GM19463 (cell line): ENCODE data around the gene VPS18.

ENCODE experiments used
- ATAC-seq: cut with Tn5 transposase; IDR thresholded peaks from one replicate; pipeline ENCODE4 v1.9.1; 2021; ENCODE audit warnings: mild to moderate bottlenecking, moderate library complexity; ENCODE audit not compliant: unreplicated experiment

Gene VPS18

DNA sequence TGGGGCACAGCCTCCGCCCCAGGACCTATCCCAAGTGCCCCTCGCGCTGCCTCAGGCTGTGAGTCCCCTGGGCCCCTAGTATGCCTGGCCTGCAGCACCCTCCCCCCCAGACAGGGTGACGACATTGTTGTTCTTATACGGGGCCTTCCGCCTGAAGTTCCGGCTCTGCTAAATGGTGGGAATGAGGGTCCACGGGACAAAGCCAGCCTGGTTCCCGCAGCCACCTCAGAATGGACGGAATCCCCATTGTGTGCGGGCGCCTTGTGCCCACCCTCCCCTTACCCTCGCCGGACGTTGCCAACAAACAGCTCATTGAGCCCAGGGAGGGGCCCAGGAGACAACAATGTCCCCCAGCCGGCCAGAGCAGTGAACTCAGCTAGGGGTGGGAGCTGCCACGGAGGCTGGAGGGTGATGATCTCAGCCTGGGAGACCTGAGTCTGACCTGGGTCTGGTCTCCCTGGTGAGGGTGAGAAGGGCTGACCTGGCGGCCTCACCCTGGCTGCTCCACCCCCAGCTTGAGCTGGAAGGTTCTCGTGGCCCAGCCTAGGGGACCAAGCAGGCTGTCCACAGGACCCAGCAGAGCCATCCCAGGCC, 24.6 kb downstream of the VPS18 start:
- ATAC-seq, result no peak

DNA sequence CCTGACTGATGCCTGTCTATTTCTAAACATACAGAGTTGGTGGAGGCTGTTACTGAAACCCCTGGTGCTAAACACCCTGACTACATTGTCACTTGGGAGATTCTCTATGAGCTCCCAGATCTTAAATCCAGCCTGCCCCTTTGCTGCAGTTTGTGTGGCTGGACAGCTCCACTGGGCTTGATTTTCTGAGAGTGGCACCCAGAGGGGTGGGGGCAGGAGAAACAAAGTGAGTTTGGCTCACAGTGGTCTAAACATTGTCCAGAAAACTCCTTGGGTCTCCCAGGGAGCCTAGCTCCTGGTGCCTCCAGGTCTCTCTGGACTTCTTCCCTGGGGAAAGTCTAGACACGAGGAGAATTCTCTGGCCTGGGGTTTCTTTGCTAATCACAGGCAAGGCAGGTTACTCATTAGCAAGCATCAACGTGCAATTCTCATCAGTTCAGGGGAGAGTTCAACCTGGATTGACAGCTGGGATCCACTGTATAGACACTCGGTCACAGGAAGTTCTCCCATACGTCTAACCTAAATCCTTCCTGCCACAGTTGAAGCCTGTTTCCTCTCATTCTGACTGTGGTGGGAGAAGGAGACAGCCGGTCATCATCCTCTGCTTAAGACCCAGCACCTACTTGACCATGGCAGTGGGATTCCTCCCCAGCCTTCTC, 27.8 kb downstream of the VPS18 start:
- no peak for ATAC-seq

DNA sequence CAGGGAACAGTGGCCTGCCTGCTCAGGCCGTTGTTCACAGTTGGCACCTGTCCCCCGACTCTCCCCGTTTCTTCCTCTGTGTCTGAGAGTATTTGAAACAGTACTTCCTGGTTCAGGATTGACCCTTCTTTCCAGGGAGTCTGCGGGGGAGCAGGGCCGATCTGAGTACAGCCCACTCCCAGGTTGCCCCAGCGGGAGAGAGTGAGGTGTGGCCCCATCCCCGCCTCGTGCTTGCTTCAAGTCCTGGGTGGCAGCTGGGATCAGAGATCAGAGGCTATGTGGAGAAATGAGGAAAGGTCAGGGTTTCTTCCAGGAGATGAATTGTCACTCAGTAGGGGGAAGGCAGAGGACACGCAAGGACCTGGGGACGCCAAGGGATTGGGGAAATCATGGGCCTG, 28.4 kb downstream of the VPS18 start:
- ATAC-seq, result no peak

DNA sequence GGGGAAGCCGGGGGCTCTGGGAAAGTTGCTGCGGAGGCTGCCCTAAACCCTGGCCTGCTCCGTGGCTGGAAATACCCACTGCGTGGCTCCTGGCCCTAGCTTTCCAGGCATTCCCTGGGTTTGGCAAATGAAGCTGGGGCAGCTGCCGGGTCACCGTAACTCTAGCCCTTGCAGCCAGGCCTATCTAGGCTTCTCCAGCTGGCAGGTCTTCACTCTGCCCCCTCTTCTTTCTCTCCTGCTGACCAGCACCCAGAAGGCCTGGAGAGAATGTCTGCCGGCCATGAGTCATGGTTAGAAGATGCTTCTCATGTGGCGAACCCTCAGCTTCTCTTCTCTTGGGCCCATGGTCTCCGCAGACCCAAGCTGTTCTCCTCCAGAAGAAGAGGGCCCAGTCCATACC, 29.3 kb downstream of the VPS18 start:
- ATAC-seq, result no peak

DNA sequence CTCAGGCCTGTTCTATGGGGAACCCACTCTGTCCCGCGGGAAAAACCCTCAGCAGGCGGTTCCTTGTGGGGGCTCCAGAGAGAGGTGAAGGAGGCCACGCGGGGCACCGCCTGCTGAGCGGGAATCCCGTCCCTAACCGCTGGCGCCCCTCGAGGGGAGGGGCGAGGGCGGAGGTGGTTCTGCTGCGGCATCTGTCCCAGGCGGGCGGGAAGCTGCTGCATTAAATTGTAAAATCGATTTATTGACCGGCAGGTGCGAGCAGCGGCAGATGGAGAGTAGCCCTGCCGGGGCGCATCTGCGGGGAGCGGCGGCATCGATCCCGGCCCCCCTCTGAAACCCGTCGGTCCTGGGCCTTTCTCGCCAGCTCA, 31.2 kb downstream of the VPS18 start:
- no peak for ATAC-seq

DNA sequence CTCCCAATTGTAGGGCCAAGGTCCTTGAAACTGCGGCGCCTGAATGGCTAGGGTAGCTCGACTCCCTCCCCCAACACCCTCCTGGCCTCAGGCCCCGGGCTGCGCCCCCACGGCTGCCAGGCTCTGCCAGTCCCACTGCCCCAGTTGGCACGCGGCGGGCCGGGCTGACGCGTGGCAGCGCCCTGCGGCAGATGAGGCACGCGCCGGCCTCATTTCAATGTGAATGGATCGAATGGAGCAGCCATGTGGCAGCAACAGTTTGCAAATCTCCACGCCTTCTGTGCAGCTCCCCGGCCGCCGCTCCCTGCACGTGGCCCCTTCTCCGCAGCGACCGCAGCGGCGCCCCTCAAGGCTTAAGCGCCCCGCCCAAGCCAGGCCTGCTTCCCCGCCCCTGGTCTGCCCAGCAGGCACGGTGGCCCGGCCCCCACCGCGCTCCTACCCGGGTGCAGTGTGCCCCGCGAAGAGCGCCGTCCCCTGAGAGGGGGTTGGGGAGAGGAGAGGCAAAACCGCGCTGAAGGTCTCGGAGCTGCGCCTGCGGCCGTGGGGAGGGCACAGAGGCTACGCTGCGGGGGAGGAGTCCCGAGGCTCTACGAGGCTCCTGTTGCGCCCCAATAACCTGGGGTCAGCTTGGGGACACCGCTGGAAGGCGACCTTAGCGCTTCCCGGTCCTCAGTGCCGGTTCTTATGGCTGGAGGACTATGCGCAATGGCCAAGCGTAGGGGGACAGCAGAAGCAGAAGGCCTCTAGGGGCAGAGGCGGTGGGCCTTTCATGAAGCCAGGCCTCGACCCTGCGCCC, 31.8 kb downstream of the VPS18 start:
- ATAC-seq, result no peak

DNA sequence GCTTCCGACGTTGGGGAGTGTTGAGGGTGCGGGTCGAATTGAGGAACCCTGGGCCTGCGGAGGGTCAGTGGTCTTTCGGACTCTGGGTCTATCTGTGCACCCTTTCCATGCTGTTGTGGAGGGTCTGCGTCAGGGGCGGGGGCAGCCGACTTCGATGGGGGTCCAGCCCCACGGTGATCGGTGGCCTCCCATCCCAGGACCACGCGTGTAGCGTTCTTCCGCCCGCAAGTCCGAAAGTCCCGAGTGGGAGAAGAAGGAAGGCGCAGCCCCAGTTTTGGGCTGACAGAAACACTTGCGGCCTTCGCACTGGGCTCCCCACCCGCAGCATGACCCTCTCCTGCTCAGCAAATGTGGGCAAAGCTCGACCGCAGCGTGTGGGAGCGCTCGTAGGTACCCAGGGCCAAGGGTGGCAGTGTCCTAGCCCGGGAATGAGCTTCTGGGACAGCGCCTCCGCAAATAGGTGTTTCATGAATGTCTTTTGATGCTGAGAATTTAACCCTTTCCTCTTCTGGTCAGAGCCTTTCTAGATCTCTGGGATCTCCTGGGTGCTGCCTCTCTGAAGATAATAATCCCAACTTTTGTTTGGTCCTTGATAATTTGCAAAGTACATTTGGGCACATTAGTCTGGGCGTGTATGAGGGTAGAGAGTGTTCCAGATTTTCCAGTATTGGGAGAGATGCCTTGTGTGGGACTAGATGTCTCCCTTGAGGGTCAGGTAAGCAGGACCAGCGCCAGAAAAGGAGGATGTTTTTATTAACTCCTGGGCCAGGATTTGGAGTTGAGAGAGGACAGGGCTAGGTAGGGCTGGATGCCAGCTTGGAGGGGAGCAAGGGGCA, 32.6 kb downstream of the VPS18 start:
- ATAC-seq, result no peak

DNA sequence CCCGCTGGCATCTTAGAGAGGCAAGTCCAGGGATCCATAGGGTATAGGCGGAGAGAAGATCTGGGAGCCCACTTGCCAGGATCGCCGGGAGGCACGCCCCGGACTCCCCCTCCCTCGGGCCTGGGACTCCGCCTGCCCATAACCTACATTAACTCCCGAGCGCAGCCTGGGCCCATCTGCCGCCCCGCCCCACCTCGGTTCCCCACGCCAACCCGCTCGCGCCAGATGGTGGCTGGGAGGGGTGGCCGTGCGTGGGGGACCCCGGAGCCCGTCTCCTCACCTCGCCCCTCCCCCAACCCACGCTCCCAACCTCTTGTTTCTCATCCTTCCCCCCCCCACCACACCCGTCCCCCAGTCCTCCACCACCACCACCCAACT, 33.2 kb downstream of the VPS18 start:
- ATAC-seq, result no peak

DNA sequence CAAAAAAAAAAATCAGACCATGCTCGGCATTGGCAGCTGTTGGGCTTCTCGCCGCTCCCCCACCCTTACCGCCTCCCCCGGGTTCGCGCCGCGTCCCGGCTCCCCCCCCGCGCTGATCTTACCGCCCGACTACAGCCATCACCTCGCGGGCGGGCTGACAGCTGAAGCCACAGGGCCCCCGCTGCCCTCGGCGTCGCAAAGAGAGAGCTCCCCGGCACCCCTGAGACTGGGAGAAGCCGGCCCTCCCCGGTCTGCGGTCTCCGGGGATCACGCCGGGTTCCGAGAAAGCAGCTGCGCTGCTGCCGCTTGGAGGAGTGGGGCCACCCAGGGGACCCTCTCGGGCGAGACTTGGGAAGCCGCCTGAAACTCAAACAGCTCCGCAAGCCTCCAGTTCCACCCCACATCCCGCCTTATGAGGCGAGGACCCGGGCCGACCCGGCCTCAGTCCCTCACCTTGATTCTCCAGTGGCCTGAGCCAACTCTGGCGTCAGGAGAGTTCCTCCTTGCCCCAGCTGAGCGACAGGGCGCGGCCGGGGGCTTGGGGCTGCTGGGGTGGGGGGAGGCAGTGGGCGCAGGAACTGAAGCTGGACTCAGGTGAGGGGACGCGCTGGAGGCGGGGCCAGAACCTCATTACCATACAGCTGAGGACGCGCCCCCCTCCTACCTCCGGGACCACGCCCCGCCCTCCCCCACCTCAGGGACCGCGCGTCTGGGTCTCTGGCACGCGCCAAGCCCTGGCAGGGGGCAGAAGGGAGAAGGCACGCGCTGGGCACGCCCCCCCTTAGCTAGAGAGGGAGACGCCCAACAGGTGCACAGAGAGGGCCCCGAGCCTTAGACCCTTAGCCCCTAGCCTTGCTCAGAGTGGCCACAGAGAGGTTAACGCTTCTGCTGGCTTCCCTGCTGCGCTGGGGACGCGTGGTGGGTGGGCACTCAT, 33.9 kb downstream of the VPS18 start:
- ATAC-seq, result no peak

DNA sequence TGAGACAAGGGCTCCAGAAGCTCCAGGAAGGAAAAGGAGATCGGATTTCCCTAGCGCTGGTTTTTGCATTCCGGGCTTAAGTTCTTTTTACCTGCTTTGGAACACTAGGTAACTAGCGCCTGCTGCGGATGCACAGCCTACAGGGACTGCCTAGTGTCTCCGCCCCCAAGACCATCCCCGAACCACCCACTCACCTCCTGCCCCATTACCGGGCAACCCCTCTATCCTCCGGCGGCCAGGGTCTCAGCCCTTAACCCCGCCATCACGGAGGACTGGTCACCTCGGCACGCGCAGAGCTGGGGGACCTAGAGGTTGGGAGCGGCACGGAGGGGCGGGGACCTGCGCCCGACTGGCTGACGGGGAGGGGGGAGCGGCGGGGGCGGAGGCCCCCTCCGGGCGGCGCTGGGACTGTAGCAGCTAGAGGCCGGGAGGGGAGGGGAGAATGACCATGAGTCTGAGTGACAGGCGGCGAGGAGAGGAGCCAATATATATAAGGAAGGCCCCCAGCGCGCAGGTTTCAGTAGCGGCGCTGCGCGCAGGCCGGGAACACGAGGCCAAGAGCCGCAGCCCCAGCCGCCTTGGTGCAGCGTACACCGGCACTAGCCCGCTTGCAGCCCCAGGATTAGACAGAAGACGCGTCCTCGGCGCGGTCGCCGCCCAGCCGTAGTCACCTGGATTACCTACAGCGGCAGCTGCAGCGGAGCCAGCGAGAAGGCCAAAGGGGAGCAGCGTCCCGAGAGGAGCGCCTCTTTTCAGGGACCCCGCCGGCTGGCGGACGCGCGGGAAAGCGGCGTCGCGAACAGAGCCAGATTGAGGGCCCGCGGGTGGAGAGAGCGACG, 34.8 kb downstream of the VPS18 start, which contains the start of gene DLL4:
Gene DLL4, plus strand, starts transcription at position 520 of the 839 bp plus-strand sequence. CDS start 329 bp downstream, outside the sequence.
- ATAC-seq, result no peak

DNA sequence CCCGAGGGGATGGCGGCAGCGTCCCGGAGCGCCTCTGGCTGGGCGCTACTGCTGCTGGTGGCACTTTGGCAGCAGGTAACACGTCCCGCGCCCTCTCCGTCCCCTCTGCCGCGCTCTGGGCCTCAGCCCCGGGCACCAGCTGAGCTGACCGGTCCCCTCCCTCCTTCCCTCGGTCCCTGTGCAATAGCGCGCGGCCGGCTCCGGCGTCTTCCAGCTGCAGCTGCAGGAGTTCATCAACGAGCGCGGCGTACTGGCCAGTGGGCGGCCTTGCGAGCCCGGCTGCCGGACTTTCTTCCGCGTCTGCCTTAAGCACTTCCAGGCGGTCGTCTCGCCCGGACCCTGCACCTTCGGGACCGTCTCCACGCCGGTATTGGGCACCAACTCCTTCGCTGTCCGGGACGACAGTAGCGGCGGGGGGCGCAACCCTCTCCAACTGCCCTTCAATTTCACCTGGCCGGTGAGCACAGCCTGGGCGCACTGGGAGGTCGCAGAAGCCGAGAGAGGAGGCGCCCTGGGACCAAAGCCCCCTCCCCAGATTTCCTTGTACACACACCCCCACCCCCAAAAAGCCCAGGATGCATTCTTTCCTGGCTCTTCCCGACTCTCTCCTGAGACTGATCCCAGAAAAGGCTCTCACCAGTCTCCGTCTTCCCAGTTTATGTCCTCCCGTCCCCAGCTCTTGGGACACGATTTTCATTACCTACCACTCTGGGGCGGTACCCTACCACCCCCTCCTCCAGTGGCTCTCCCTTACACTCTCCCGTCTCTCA, 35.6 kb downstream of the VPS18 start:
- no peak for ATAC-seq

DNA sequence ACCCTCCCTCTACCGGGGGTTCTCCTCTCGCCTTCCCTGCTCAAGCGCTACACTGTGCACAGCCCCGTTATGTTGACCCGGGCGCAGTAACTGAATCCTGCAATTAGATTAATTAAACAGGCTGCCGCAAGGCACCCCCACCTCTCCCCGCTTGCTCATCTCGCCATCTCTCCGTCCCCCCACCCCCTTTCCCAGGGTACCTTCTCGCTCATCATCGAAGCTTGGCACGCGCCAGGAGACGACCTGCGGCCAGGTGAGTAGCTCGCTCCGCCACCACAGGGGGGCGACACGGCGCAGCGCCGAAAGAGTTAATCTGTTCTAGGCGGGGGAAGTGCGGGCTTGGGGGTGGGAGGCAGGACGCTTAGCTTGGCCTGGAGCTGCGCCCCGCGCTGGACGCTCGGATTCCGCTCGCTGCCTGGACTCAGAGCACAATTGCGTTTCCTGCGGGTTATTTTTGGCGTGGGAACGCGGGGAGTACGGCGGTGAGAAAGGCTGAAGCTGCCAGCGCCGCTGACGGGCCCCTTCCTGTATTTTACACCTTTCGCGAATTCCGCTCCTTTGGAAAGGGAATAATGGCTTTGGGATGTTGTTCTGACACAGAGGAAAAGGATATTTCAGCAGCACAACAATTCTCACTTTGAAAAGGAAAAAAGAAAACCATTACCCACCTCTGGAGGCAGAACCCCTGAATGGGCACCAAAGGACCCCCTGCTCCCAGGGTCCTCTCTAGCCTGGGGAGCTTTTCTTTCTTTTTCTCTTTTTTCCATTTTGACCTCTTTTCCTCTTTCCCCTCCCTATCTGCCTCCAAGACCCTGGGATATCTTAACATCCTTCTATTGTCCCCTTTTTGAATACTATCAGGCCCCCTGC, 36.4 kb downstream of the VPS18 start:
- no peak for ATAC-seq

DNA sequence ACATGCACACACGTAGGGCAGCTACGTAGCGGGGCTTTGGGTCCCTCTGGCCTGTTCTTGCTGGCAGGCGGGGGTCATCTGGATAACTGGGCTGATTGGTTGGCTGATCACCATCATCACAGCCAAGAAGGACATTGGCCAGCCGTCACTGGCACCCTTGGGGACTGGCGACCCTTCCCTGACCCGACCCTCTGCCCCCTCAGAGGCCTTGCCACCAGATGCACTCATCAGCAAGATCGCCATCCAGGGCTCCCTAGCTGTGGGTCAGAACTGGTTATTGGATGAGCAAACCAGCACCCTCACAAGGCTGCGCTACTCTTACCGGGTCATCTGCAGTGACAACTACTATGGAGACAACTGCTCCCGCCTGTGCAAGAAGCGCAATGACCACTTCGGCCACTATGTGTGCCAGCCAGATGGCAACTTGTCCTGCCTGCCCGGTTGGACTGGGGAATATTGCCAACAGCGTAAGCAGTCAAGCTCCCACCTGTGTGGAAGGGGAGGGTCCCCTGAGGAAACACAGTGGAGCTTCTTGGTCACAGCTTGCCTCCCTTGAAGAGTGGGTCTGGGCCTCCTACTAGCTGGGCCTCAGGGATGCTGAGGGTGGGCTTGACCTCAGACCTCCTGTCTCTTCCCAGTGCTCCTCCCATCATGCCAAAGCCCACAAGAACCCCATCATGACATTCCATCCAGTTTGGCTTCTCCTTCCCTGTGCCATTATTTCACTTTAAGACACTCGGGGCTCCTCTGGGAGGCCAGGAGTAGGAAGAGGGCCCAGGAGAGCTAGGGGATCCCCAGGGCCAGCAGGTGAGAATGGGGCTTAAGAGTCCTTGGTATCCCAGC, 37.3 kb downstream of the VPS18 start:
- ATAC-seq, result no peak

DNA sequence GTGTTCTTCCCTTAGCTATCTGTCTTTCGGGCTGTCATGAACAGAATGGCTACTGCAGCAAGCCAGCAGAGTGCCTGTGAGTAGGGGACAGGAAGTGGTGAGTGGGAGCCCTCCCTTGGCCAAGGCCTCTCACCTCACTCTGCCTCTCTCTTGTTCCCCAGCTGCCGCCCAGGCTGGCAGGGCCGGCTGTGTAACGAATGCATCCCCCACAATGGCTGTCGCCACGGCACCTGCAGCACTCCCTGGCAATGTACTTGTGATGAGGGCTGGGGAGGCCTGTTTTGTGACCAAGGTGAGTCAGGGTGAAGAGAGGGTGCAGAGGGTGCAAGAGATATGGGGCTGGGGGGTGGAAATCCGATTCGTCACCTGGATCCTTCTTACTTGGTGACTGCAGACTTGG, 37.9 kb downstream of the VPS18 start:
- ATAC-seq, result peak; percentile 35

DNA sequence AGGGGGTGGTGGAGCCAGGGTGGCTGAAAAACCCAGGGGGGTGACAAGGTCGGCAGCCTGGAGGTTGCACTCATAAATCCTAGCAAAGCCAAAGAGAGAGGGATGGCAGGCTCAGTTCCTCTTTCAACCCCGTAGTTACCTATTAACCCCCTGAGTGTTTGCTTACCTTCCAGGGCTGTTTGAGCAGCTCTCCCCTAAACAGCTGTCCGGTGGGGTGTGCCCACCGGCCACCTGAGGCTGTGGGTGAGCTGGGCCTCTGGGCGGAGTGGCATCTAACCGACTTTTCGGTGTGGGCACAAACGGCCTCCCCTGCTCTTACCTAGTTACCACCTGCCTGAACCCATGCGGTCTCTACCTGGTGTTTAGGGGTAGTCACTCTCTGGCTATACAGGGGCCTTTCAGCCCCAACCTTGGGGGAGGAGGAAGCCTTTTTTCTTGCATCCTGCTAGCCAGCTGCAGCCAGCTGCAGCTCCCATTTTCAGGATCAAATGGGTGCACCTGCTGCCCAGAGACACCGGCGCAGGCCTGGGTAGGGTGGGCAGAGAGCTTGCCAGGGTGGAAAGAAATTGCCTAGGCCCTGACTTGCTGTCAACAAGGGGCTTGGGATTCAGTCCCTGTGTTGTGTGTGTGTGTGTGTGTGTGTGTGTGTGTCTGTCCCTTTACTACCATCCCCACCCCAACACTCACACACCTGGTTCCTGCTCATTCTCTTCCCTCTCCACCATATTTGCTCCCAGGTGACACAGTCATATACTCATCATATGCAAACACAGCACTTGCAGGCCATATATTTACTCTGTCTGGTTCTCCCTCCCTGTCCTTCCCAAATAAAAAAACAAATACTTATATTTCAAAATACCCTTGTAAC, 38.6 kb downstream of the VPS18 start:
- no peak for ATAC-seq

DNA sequence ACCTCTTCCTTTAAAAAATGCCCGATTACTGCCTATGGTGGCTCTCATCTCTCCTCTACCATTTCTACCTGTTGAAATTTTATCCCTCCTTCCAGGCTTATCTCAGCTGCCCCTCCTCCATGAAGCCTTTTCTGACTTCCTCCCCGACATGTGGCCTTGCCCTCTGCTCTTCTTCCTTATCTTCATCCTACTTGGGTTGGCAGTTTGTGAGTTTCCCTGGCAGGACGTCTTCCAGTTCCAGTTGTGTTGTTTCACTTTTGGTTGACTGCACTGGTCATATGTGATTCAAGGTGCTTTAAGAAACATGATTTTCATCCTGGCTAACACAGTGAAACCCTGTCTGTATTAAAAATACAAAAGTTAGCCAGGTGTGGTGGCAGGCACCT, 39.3 kb downstream of the VPS18 start:
- no peak for ATAC-seq
